ENCODE data around the gene TPSD1.
"Not testable (repeated sequence)": the region's sequence is repeated elsewhere in the genome, so short reads cannot be mapped to it uniquely, and the experiment has no call there.

TPSD1 gene

DNA sequence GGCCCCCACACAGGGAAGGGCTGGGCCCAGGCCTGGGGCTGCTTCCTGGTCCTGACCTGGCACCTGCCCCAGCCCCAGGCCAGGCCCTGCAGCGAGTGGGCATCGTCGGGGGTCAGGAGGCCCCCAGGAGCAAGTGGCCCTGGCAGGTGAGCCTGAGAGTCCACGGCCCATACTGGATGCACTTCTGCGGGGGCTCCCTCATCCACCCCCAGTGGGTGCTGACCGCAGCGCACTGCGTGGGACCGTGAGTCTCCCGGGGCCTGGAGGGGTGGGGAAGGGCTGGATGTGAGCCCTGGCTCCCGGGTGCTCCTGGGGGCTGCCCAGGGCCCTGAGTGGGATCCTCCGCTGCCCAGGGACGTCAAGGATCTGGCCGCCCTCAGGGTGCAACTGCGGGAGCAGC, 14.8 kb upstream of the TPSD1 start:
- not testable (repeated sequence) for H3K4me1 ChIP-seq (ENCODE audit: control insufficient read depth in 2 of 2, insufficient read depth in 2 of 2, low read length in 2 of 2); H3K27ac ChIP-seq (ENCODE audit: low read depth in 2 of 2, low read length in 2 of 2); H3K4me3 ChIP-seq (ENCODE audit: low read length in 2 of 2); H3K27me3 ChIP-seq (ENCODE audit: control insufficient read depth in 2 of 2, insufficient read depth in 2 of 2, low read length in 2 of 2); H3K9me3 ChIP-seq (ENCODE audit: control insufficient read depth in 2 of 2, low read length in 2 of 2); H3K36me3 ChIP-seq (ENCODE audit: control insufficient read depth in 2 of 2, insufficient read depth in 2 of 2, low read length in 2 of 2); H3K9ac ChIP-seq (ENCODE audit: low read depth in 1 of 2, low read length in 2 of 2)

DNA sequence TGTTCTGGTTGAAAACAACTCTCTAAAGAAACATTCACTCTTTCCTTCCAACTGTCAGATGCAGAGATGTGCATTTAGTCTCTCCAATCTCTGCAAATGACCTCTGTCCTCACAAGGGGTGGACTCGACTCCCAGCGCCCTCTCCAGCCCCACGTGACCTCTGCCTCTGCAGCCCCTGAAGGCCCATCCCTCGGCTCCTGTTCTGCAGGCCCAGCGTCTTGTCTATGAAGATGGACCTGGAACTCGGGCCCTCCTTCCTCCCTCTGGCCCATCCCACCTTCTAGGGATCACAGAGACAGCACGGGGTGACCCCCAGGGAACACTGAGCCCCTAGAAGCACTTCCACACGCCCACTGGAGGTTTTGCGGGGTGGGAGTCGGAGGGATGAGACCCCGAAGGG, 12.5 kb upstream of the TPSD1 start:
- H3K9ac ChIP-seq (ENCODE audit: low read depth in 1 of 2, low read length in 2 of 2); H3K27ac ChIP-seq (ENCODE audit: low read depth in 2 of 2, low read length in 2 of 2); H3K4me1 ChIP-seq (ENCODE audit: control insufficient read depth in 2 of 2, insufficient read depth in 2 of 2, low read length in 2 of 2); H3K27me3 ChIP-seq (ENCODE audit: control insufficient read depth in 2 of 2, insufficient read depth in 2 of 2, low read length in 2 of 2); H3K4me3 ChIP-seq (ENCODE audit: low read length in 2 of 2); H3K9me3 ChIP-seq (ENCODE audit: control insufficient read depth in 2 of 2, low read length in 2 of 2); H3K36me3 ChIP-seq (ENCODE audit: control insufficient read depth in 2 of 2, insufficient read depth in 2 of 2, low read length in 2 of 2): not testable (repeated sequence)

DNA sequence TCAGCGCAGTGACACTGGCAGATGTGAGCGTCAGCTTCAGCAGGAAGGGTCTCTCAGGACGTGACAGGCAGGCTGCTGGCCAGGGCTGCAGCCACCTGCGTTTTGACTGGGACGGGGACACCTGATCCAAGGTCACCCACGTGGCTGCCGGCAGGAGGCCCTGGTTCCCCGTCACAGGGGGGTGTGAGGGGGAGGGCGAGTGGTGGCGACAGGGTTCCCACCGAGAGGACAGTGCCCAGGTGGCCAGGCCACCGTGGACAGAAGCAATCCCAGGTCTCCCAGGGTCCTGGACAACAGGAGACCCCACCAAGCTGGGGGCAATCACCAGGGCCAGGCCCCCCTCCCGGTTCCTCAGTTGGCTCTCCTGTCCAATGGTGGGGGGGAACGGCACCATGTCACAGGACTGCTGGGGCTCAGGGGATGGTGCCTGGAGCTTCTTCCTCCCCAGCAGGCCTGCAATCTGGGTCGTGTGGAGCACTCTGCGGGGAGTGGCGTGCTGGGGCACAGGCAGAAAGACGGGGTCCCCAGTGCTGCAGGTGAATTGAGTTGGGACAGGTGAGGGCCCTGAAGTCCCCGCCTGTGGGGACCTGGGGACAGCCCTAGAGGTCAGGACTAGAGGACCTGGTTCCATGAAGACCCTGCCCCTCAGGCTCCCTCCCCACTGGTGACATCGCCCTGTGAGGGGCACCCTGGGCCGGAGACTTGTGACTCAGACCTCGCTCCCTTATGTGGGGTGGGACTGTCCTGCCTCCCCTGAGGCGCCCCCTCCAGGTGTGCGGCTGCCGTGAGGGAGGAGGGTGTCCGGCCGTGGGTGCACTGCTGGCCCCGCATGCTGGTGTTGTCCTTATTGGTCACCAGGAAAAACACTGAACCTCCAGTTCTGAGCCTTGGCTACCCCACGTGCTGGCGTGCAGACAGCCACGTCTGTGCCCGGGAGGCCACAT, 11.7 kb upstream of the TPSD1 start:
- H3K4me3 ChIP-seq (ENCODE audit: low read length in 2 of 2); H3K9me3 ChIP-seq (ENCODE audit: control insufficient read depth in 2 of 2, low read length in 2 of 2); H3K4me1 ChIP-seq (ENCODE audit: control insufficient read depth in 2 of 2, insufficient read depth in 2 of 2, low read length in 2 of 2); H3K27ac ChIP-seq (ENCODE audit: low read depth in 2 of 2, low read length in 2 of 2); H3K27me3 ChIP-seq (ENCODE audit: control insufficient read depth in 2 of 2, insufficient read depth in 2 of 2, low read length in 2 of 2); H3K36me3 ChIP-seq (ENCODE audit: control insufficient read depth in 2 of 2, insufficient read depth in 2 of 2, low read length in 2 of 2); H3K9ac ChIP-seq (ENCODE audit: low read depth in 1 of 2, low read length in 2 of 2): not testable (repeated sequence)

DNA sequence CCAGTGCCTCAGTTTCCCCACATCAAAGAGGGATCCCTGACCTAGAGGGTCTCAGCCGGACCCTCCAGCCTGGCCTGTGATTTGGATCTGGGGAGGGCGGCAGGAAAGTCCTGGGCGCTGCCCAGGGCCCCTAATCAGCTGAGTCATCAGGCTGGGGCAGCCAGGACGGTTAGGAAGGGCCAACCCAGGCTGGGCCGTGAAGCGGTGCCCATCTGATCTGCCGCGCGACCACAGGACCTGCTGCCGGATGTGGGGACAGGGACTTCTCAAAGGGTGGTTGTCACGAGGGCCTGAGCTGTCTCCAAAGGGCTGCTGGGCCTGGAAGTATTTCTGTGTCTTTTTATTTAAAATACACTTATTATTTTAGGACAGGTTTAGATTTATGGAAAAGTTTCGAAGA, 11.0 kb upstream of the TPSD1 start:
- Histone ChIP-seq H3K9ac (ENCODE audit: low read depth in 1 of 2, low read length in 2 of 2) (no peak overlapping the region), H3K36me3 (ENCODE audit: control insufficient read depth in 2 of 2, insufficient read depth in 2 of 2, low read length in 2 of 2) (no peaks in the 10 kb centered on the region), H3K9me3 (ENCODE audit: control insufficient read depth in 2 of 2, low read length in 2 of 2) (no peaks in the 10 kb centered on the region), H3K4me3 (ENCODE audit: low read length in 2 of 2) (no peak overlapping the region), H3K27ac (ENCODE audit: low read depth in 2 of 2, low read length in 2 of 2) (no peak overlapping the region), H3K27me3 (ENCODE audit: control insufficient read depth in 2 of 2, insufficient read depth in 2 of 2, low read length in 2 of 2) (peaks cover 2 to 6% of the 10 kb centered on the region in 2 donors), H3K4me1 (ENCODE audit: control insufficient read depth in 2 of 2, insufficient read depth in 2 of 2, low read length in 2 of 2) (no peaks in the 10 kb centered on the region)

DNA sequence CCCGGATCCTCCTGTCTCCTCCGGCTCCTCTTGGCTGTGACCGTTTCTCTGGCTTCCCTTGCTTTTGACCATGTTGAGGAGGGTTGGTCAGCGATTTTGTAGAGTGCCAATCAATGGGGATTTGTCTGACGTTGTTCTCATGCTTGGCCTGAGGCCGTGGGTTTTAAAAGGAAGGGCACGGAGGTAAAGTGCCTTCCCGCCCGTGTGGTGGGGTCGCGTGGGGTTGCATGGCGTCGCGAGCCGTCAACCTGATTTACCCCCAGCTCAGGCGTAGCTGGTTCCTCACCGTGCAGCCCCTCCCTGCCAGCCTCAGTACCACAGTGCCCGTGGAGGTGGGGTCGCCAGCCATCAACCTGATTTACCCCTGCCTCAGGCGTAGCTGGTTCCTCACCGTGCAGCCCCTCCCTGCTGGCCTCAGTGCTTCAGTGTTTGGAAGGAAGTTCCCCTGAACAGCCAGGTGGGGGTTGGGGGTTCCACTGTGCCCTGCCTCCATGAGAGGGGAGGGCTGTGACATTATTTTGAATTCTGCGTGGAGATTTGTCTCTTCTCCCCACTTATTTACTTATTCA, 10.3 kb upstream of the TPSD1 start:
- Histone ChIP-seq H3K36me3 (ENCODE audit: control insufficient read depth in 2 of 2, insufficient read depth in 2 of 2, low read length in 2 of 2) (no peaks in the 10 kb centered on the region), H3K27me3 (ENCODE audit: control insufficient read depth in 2 of 2, insufficient read depth in 2 of 2, low read length in 2 of 2) (peaks cover 2 to 6% of the 10 kb centered on the region in 2 donors), H3K4me3 (ENCODE audit: low read length in 2 of 2) (no peak overlapping the region), H3K4me1 (ENCODE audit: control insufficient read depth in 2 of 2, insufficient read depth in 2 of 2, low read length in 2 of 2) (no peaks in the 10 kb centered on the region), H3K9ac (ENCODE audit: low read depth in 1 of 2, low read length in 2 of 2) (no peak overlapping the region), H3K27ac (ENCODE audit: low read depth in 2 of 2, low read length in 2 of 2) (no peak overlapping the region), H3K9me3 (ENCODE audit: control insufficient read depth in 2 of 2, low read length in 2 of 2) (no peaks in the 10 kb centered on the region)

DNA sequence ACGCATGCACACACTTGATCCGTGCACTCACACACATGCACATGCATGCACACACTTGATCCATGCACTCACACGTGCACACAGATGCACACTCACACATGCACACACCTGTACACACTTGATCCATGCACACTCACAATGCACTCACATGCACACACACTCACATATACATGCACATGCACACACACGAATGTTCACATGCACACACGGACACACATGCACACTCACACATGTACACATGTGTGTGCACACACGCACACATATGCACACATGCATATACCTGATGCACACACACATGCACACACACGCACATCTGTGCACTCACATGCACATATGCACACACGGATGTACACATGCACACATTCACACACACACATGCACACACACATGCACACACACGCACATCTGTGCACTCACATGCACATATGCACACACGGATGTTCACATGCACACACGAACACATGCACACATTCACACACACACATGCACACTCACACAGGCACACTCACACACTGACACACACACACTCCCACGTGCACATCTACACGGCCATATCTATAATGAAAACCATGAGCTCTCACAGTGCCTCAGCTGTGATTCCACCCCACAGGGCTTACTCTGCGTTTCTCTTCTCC, 7.8 kb upstream of the TPSD1 start:
- H3K4me3 ChIP-seq (ENCODE audit: low read length in 2 of 2); H3K27me3 ChIP-seq (ENCODE audit: control insufficient read depth in 2 of 2, insufficient read depth in 2 of 2, low read length in 2 of 2); H3K27ac ChIP-seq (ENCODE audit: low read depth in 2 of 2, low read length in 2 of 2); H3K9ac ChIP-seq (ENCODE audit: low read depth in 1 of 2, low read length in 2 of 2); H3K36me3 ChIP-seq (ENCODE audit: control insufficient read depth in 2 of 2, insufficient read depth in 2 of 2, low read length in 2 of 2); H3K4me1 ChIP-seq (ENCODE audit: control insufficient read depth in 2 of 2, insufficient read depth in 2 of 2, low read length in 2 of 2); H3K9me3 ChIP-seq (ENCODE audit: control insufficient read depth in 2 of 2, low read length in 2 of 2): not testable (repeated sequence)

DNA sequence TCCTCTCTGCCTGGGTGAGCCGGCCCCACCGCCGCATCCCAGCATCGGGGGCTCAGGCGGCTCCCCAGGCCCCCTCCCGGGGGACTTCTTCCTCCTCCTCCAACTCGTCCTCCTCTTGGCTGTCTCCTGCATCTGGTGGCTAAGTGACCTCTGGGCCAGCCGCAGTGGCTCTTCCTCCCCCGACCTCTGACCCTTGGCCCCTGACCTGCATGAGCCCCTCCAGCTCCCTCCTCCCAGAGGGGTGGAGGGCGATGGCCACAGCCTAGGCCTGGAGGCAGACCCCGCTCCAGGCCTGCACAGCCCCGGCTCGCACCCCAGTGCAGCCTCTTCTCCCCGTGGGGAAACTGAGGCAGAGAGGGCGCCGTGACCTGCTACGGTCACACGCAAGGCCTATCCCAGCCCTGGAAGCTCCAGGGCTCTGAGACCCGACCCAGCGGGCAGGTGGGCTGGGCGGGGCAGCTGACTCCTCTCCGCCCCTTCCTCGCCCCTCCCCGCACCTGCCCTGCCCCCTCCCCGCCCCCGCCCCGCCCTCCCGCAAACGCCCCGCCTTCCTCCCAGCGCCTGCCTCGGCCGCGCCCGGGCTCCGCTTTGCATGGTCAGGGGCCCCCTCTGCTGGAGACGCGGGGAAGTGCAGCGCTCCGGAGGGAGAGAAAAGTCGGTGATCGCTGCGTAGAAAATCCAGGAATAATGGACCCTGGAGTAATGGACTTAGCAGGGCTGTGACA, 6.7 kb upstream of the TPSD1 start:
- H3K27ac ChIP-seq (ENCODE audit: low read depth in 2 of 2, low read length in 2 of 2); H3K4me1 ChIP-seq (ENCODE audit: control insufficient read depth in 2 of 2, insufficient read depth in 2 of 2, low read length in 2 of 2); H3K9me3 ChIP-seq (ENCODE audit: control insufficient read depth in 2 of 2, low read length in 2 of 2); H3K27me3 ChIP-seq (ENCODE audit: control insufficient read depth in 2 of 2, insufficient read depth in 2 of 2, low read length in 2 of 2); H3K9ac ChIP-seq (ENCODE audit: low read depth in 1 of 2, low read length in 2 of 2); H3K4me3 ChIP-seq (ENCODE audit: low read length in 2 of 2); H3K36me3 ChIP-seq (ENCODE audit: control insufficient read depth in 2 of 2, insufficient read depth in 2 of 2, low read length in 2 of 2): not testable (repeated sequence)

DNA sequence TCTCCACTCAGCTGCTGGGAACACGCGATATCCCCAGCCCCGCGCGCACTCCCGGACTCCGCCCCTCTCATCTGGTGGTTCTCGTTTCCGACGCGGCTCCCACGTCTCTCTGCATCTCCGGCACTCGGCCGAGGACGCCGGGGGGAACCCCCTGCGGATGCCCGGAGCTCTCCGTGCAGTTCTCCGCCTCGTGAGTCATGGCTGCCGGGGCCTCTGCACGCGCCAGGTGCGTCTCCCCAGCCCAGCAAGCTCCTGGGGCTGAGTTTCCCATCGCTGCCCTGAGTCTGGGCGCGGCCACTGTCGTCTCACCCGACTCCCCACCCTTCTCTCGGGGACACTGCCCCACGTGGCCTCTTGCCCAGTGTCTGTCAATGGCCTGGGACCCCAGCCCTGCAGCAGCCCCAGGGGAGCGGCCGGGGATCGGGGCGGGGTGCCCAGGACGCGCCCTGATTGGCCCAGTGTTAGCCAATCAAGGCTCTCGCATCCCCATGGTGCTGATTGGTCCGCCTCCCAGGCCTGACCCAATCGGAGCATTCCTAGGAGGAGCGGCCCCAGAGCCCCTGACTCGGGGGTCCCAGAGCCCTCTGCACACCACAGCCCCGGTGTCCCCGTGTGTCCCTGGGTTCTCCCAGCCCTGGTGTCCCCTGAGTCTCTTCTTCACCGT, 2.0 kb upstream of the TPSD1 start:
- H3K27ac ChIP-seq (ENCODE audit: low read depth in 2 of 2, low read length in 2 of 2); H3K4me3 ChIP-seq (ENCODE audit: low read length in 2 of 2); H3K27me3 ChIP-seq (ENCODE audit: control insufficient read depth in 2 of 2, insufficient read depth in 2 of 2, low read length in 2 of 2); H3K9me3 ChIP-seq (ENCODE audit: control insufficient read depth in 2 of 2, low read length in 2 of 2); H3K36me3 ChIP-seq (ENCODE audit: control insufficient read depth in 2 of 2, insufficient read depth in 2 of 2, low read length in 2 of 2); H3K4me1 ChIP-seq (ENCODE audit: control insufficient read depth in 2 of 2, insufficient read depth in 2 of 2, low read length in 2 of 2); H3K9ac ChIP-seq (ENCODE audit: low read depth in 1 of 2, low read length in 2 of 2): not testable (repeated sequence)

DNA sequence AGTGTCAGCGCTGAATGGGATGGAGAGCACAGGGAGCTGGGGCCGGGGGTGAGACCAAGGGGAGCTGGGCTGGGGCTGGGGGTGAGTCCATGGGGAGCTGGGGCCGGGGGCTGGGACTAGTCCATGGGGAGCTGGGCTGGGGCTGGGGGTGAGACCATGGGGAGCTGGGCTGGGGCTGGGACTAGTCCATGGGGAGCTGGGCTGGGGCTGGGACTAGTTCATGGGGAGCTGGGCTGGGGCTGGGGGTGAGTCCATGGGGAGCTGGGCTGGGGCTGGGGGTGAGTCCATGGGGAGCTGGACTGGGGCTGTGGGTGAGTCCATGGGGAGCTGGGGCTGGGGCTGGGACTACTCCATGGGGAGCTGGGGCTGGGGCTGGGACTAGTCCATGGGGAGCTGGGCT, 1.0 kb upstream of the TPSD1 start:
- H3K27me3 ChIP-seq (ENCODE audit: control insufficient read depth in 2 of 2, insufficient read depth in 2 of 2, low read length in 2 of 2); H3K27ac ChIP-seq (ENCODE audit: low read depth in 2 of 2, low read length in 2 of 2); H3K36me3 ChIP-seq (ENCODE audit: control insufficient read depth in 2 of 2, insufficient read depth in 2 of 2, low read length in 2 of 2); H3K4me3 ChIP-seq (ENCODE audit: low read length in 2 of 2); H3K4me1 ChIP-seq (ENCODE audit: control insufficient read depth in 2 of 2, insufficient read depth in 2 of 2, low read length in 2 of 2); H3K9me3 ChIP-seq (ENCODE audit: control insufficient read depth in 2 of 2, low read length in 2 of 2); H3K9ac ChIP-seq (ENCODE audit: low read depth in 1 of 2, low read length in 2 of 2): not testable (repeated sequence)
